ENCODE data around the gene EBF3.

Gene EBF3

DNA sequence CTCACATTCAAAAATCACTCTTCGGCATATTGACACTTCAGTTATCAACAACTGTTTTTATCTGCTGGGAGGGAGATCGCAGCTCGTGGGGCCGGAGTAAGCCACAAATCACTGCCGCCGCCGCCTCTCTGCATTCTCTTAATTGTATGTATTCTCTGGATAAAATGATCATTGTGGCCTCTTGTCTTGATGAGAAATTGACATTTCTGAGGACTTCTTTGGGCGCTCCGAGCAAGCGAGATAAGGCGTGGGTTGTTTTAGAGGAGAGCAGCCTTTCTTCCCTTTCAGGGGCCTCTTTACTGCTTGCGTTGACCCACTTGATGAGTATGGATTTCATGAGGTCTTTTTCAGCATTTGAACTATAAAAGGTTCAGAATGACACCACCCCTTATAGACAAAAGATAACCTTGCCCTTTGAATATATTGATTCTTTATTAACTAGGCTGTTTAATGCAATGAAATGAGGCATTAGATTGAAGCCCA is 130.6 kb downstream of the EBF3 start:
- Histone ChIP-seq H3K9me3 (ENCODE audit: insufficient read depth, low read depth, low read length) (no peaks in the 10 kb centered on the region), H3K27me3 (ENCODE audit: insufficient read depth, low read length) (no peaks in the 10 kb centered on the region), H3K9ac (ENCODE audit: low read depth, low read length) (no peak overlapping the region), H3K4me1 (ENCODE audit: insufficient read depth, low read length) (no peaks in the 10 kb centered on the region), H3K4me3 (ENCODE audit: low read length) (no peak overlapping the region), H3K27ac (ENCODE audit: low read length) (no peak overlapping the region), H3K36me3 (ENCODE audit: insufficient read depth, low read depth, low read length) (no peaks in the 10 kb centered on the region)

DNA sequence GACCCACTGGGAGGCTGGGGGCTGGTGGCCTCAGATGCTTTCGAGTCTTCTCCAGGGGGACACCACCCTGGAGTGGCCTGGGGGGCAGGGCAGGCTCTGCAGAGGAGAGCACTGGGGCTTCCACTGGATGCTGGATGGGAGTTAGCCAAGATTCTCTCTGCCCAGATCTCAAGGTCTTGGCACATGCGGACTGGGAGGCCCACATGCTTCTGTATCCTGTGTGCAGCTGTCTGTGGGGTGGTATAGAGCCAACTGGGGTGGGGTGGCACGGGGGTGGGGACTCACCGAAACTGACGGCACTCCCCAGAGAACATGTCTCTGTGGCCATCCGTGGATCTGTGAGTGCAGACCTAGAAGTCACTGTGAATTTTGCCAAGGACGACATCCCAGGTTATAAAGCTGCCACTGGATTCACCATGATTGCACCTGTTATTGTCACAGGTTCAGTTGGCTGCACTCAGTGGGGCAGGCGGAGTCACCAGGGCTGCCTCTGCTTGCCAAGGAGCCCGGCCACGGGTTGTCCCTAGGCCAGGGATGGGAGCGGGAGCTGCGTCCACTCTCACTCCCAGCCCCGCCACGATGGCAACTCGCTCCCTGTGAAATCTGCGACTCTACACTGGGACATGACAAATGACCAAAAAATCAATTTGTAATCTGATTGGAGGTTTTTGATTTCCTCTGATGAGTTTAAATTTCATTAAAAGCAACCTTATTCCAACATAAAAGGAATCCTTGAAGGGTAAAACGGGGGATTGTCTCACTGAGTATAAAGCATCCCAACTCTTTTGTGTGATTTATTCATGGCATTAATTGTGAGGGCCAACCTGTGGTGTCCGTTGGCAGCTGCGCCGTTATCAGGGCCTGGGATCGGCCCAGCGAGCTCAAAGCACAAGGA is 131.3 kb downstream of the EBF3 start:
- no peak overlapping the region for H3K27ac ChIP-seq (ENCODE audit: low read length)
- H3K9me3 ChIP-seq (ENCODE audit: insufficient read depth, low read depth, low read length) = no peaks in the 10 kb centered on the region
- no peak overlapping the region for H3K9ac ChIP-seq (ENCODE audit: low read depth, low read length)
- no peaks in the 10 kb centered on the region for H3K4me1 ChIP-seq (ENCODE audit: insufficient read depth, low read length)
- no peaks in the 10 kb centered on the region for H3K36me3 ChIP-seq (ENCODE audit: insufficient read depth, low read depth, low read length)
- H3K4me3 ChIP-seq (ENCODE audit: low read length) = no peak overlapping the region
- H3K27me3 ChIP-seq (ENCODE audit: insufficient read depth, low read length) = no peaks in the 10 kb centered on the region

DNA sequence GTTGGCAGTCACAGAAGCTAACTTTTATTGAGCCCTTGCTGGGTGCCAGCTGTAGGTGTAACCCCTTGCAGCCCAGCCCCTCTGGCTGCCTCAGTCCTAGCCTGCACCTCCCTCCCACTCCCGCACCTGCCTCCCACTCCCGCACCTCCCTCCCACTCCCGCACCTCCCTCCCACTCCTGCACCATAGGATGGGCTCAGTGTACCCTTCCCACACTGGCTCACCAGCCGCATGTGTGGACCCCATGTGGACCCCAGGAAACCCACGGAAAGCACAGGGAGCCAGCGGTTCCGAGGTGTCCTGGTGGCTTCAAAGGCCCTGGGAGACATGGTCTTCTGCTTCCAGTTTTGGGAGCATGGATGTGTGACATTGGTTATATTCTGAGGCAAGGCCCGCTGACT is 132.9 kb downstream of the EBF3 start:
- Histone ChIP-seq H3K36me3 (ENCODE audit: insufficient read depth, low read depth, low read length) (no peaks in the 10 kb centered on the region), H3K27me3 (ENCODE audit: insufficient read depth, low read length) (no peaks in the 10 kb centered on the region), H3K9ac (ENCODE audit: low read depth, low read length) (no peak overlapping the region), H3K9me3 (ENCODE audit: insufficient read depth, low read depth, low read length) (no peaks in the 10 kb centered on the region), H3K27ac (ENCODE audit: low read length) (no peak overlapping the region), H3K4me1 (ENCODE audit: insufficient read depth, low read length) (no peaks in the 10 kb centered on the region), H3K4me3 (ENCODE audit: low read length) (no peak overlapping the region)

DNA sequence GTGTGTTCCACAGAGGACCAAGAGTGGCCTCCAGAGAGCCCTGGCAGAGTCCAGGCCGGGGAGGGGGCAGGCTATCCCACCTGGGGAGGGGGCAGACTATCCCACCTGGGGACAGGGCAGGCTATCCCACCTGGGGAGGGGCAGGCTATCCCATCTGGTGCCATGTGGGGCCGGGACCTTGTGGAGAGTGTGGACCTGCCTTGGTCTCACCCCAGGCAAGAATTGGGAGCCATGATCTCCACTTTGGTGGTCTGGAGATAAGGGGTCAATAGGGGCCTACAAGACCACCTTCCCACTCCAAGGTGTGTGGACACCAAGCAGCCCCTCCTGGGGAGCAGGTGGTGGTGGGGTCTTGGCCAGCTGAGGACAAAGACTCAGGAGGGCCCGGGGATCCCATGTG is 138.2 kb downstream of the EBF3 start:
- Histone ChIP-seq H3K27me3 (ENCODE audit: insufficient read depth, low read length) (no peaks in the 10 kb centered on the region), H3K4me1 (ENCODE audit: insufficient read depth, low read length) (no peaks in the 10 kb centered on the region), H3K9me3 (ENCODE audit: insufficient read depth, low read depth, low read length) (peaks cover 4% of the 10 kb centered on the region; the same call in 1 of the 2 replicates), H3K36me3 (ENCODE audit: insufficient read depth, low read depth, low read length) (no peaks in the 10 kb centered on the region), H3K4me3 (ENCODE audit: low read length) (no peak overlapping the region), H3K9ac (ENCODE audit: low read depth, low read length) (no peak overlapping the region), H3K27ac (ENCODE audit: low read length) (no peak overlapping the region)

DNA sequence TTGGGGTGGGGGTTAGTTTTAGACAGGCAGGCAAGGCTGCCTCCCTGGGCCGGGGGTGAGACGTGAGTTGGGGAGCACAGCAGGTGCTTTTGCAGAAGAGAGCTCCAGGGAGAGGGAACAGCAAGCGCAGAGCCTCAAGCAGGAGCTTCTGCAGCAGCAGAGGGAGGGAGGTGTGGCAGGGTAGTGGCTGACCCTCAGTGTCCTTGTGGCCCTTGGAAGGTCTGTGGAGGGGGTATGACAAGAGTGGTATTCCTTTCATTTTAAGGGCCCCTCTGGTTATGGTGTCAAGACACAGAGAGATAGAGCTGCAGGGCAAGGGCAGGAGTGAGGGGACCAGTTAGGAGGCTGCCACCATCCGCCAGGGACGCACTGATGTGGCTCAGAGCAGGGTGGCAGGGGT is 138.9 kb downstream of the EBF3 start:
- Histone ChIP-seq H3K27me3 (ENCODE audit: insufficient read depth, low read length) (no peaks in the 10 kb centered on the region), H3K27ac (ENCODE audit: low read length) (no peak overlapping the region), H3K4me3 (ENCODE audit: low read length) (no peak overlapping the region), H3K9me3 (ENCODE audit: insufficient read depth, low read depth, low read length) (peaks cover 4% of the 10 kb centered on the region; the same call in 1 of the 2 replicates), H3K36me3 (ENCODE audit: insufficient read depth, low read depth, low read length) (no peaks in the 10 kb centered on the region), H3K4me1 (ENCODE audit: insufficient read depth, low read length) (no peaks in the 10 kb centered on the region), H3K9ac (ENCODE audit: low read depth, low read length) (no peak overlapping the region)

DNA sequence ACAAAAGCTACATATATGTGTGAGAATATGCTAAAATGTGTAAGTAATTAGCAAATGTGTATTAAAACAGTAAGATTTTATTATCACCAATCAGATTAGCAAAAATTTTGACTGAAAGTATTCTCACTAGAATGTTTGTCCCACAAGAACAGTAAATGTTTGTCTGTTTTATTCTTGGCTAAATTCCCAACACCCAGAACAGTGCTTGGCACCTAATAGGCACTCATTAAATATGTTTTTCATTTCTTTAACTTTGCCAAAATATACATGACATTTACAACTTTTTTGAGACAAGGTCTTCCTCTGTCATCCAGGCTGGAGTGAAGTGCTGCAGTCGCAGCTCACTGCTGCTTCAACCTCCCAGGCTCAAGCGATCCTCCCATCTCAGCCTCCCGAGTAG is 143.6 kb downstream of the EBF3 start:
- Histone ChIP-seq H3K27me3 (ENCODE audit: insufficient read depth, low read length) (no peaks in the 10 kb centered on the region), H3K9ac (ENCODE audit: low read depth, low read length) (no peak overlapping the region), H3K9me3 (ENCODE audit: insufficient read depth, low read depth, low read length) (peaks cover 21% of the 10 kb centered on the region)

DNA sequence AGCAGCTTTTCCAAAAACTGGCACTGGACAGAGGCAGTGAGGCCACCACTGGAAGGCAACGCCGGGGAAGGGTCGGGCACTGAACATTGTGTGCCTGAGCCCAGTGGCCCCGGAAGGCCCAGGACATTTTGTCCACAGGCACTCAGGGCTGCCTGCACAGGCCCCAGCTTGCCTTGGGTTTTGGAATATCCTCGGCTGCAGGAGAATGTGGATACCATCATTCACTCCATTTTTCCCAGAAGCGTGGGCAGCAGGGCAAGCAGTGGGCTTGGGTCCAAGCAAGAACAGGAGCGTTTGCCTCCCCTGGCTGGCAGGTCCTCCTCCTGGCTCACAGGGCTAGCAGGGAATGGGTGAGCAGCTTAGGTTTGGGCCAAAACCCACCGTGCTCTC is 147.4 kb downstream of the EBF3 start:
- H3K9ac ChIP-seq (ENCODE audit: low read depth, low read length) = no peak overlapping the region
- peaks cover 17% of the 10 kb centered on the region for H3K9me3 ChIP-seq (ENCODE audit: insufficient read depth, low read depth, low read length)
- H3K27ac ChIP-seq (ENCODE audit: low read length) = no peak overlapping the region
- H3K27me3 ChIP-seq (ENCODE audit: insufficient read depth, low read length) = no peaks in the 10 kb centered on the region
- no peaks in the 10 kb centered on the region for H3K4me1 ChIP-seq (ENCODE audit: insufficient read depth, low read length)
- no peak overlapping the region for H3K4me3 ChIP-seq (ENCODE audit: low read length)
- H3K36me3 ChIP-seq (ENCODE audit: insufficient read depth, low read depth, low read length) = no peaks in the 10 kb centered on the region

More for the DNA sequence above, 143.6 kb downstream of the EBF3 start:
- Histone ChIP-seq H3K4me3 (ENCODE audit: low read length) (no peak overlapping the region), H3K36me3 (ENCODE audit: insufficient read depth, low read depth, low read length) (no peaks in the 10 kb centered on the region), H3K27ac (ENCODE audit: low read length) (no peak overlapping the region), H3K4me1 (ENCODE audit: insufficient read depth, low read length) (no peaks in the 10 kb centered on the region)

DNA sequence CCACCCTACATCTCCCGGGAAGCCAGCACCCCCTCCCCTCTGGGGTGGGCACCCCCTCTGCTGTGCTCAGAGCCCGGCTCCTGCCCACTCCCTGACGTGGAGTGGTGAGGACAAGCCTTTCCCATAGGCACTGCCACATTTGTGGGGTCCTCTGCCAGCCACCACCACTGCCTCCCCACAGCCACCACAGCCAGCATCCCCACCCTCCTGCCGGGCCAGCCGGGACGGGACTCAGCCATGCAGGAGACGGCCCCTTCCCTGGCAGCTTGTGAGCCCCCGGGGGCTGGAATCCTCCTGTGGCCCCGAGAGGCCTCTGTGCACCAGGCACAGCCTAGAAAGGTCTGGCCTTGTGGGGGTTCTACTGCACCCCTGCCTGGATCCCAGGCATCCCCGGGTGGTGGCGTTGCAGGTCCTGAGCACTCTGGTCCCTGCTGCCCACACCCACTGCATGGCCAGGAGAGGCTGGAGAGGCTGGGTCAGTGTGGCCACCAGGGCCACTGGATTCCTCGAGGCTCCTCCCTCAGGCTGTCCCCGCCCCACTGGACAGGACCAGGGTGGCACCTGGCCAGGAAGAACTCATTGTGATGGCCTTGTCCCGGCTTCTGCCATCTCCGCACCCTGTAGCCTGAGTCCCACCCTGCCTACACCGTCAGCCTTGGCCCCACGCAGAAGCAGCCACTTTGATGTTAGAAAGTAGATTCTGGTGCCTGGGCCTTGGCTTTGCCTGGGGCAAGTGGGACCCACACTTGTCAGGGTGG is 148.0 kb downstream of the EBF3 start:
- Histone ChIP-seq H3K4me1 (ENCODE audit: insufficient read depth, low read length) (no peaks in the 10 kb centered on the region), H3K27ac (ENCODE audit: low read length) (no peak overlapping the region), H3K9me3 (ENCODE audit: insufficient read depth, low read depth, low read length) (peaks cover 17% of the 10 kb centered on the region)

DNA sequence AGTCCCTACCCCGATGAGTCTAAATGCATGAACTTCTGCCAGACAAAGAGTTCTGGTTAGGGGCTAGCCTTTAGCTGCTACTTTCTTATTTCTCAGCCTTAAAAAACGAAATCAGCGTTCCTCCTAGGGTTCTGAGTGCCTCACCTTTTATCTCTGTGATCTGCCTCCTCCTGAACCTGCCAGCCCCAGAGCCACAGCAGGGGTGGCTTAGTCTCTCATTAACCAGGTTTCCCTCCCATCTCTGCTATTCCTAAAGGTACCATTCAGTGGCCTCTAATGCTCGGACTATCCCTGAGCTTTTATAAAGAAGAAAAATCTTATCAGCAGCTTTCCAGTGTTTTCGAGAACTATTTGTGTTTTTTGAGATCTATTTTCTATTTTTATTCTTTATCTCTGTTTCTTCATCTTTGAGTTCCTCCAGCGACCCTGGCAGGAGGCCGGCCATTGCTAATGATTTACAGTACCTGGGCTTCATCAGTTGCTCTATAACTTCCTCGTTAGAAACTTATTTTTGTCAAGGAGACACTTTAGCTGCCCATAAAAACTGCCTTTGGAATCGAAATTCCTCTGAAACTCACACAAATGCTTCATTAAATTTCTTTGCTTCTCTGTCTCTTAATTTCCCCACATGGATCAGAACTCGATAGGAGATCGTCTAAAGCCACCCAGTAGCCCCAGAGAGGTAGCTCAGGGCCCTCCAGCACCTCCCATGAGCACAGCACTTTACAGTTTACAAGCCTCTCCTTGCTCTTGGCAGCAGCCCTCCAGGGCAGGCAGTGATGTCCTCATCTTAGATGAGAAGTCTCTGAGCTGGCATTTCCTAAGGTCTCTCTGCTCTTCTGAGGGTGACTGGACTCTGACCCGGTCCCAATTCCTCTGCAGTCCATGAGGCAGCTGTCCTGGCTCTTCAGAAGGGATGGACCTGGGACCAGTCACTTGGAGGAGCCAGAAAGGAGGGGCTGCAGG is 149.1 kb downstream of the EBF3 start:
- H3K4me3 ChIP-seq (ENCODE audit: low read length) = no peak overlapping the region
- H3K27me3 ChIP-seq (ENCODE audit: insufficient read depth, low read length) = no peaks in the 10 kb centered on the region
- no peak overlapping the region for H3K27ac ChIP-seq (ENCODE audit: low read length)

More for the DNA sequence above, 148.0 kb downstream of the EBF3 start:
- no peak overlapping the region for H3K9ac ChIP-seq (ENCODE audit: low read depth, low read length)
- no peak overlapping the region for H3K4me3 ChIP-seq (ENCODE audit: low read length)
- no peaks in the 10 kb centered on the region for H3K36me3 ChIP-seq (ENCODE audit: insufficient read depth, low read depth, low read length)
- no peaks in the 10 kb centered on the region for H3K27me3 ChIP-seq (ENCODE audit: insufficient read depth, low read length)

DNA sequence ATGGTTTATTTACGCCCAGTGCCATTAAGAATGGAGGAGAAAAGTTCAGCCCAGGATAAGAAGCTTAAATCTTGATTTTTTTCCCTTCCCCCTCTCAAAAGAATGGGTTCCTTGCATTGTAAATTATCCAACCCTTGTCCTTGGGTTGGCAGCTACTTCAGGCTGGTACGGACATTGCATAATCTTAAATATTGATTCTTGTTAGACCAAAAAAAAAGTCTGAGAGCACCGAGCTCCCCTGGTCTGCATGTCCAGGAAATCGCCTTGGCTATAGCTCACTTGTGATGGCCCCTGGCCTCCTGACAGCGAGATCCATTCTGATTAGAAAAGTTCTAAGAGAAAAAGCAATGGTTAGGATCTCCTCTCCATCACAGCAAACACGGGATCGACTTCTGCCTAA is 151.7 kb downstream of the EBF3 start:
- H3K36me3 ChIP-seq (ENCODE audit: insufficient read depth, low read depth, low read length) = no peaks in the 10 kb centered on the region
- H3K9ac ChIP-seq (ENCODE audit: low read depth, low read length) = no peak overlapping the region
- no peaks in the 10 kb centered on the region for H3K27me3 ChIP-seq (ENCODE audit: insufficient read depth, low read length)
- H3K4me1 ChIP-seq (ENCODE audit: insufficient read depth, low read length) = no peaks in the 10 kb centered on the region
- H3K9me3 ChIP-seq (ENCODE audit: insufficient read depth, low read depth, low read length) = 0 out of 2 replicates have a peak, but pooled peaks cover under 1% of the 10 kb centered on the region
- no peak overlapping the region for H3K27ac ChIP-seq (ENCODE audit: low read length)
- no peak overlapping the region for H3K4me3 ChIP-seq (ENCODE audit: low read length)

More for the DNA sequence above, 149.1 kb downstream of the EBF3 start:
- Histone ChIP-seq H3K9me3 (ENCODE audit: insufficient read depth, low read depth, low read length) (peaks cover 17% of the 10 kb centered on the region), H3K9ac (ENCODE audit: low read depth, low read length) (no peak overlapping the region), H3K4me1 (ENCODE audit: insufficient read depth, low read length) (no peaks in the 10 kb centered on the region), H3K36me3 (ENCODE audit: insufficient read depth, low read depth, low read length) (no peaks in the 10 kb centered on the region)

DNA sequence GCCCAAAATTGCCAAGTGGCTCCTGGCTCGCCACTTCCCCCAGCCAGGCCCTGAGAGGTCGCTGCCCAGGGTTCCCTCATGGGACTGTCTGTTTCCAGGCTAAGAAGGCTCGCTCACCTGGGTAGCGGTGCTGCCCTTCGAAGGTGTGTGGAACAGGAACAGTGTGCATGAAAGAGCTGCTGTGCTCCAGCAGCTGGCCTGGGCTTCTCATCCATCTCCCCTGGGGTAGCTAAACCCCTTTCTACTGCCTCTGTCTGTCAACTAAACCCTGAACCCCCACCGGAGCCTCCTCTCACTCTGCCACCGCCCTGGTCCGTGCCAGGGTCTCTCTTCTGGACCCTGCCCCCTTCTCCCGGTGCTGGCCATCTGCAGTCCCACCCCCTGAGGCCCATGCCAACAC is 152.9 kb downstream of the EBF3 start:
- H3K27ac ChIP-seq (ENCODE audit: low read length) = no peak overlapping the region
- H3K36me3 ChIP-seq (ENCODE audit: insufficient read depth, low read depth, low read length) = no peaks in the 10 kb centered on the region
- H3K4me1 ChIP-seq (ENCODE audit: insufficient read depth, low read length) = no peaks in the 10 kb centered on the region
- H3K27me3 ChIP-seq (ENCODE audit: insufficient read depth, low read length) = no peaks in the 10 kb centered on the region
- H3K9me3 ChIP-seq (ENCODE audit: insufficient read depth, low read depth, low read length) = no peaks in the 10 kb centered on the region; the same call in 1 of the 2 replicates
- H3K9ac ChIP-seq (ENCODE audit: low read depth, low read length) = no peak overlapping the region
- no peak overlapping the region for H3K4me3 ChIP-seq (ENCODE audit: low read length)
